ENCODE data around the gene PRR29. TPM values are rescaled to one million over a fixed set of nuclear protein-coding genes. Genes with fewer than 3 reads are reported as not detected.

Gene PRR29
- polyA plus RNA-seq, 1 donor from 2014 or later, result 2.8 TPM

GRCh38 chr17:64003526-64004121 is 5.5 kb downstream of the PRR29 start:
- H3K27ac ChIP-seq (ENCODE audit: low read length), result no peak overlapping the region
- no peak for TF ChIP-seq REST (IDR thresholded peaks at IDR 0.05; ENCODE audit: borderline replicate concordance)
- TF ChIP-seq SMC3 (conservative IDR thresholded peaks at IDR 0.05; ENCODE audit: poor library complexity), result no peak
- no peak for TF ChIP-seq TAF1 (IDR thresholded peaks at IDR 0.05; ENCODE audit: low read depth)
- no peak for TF ChIP-seq MXI1 (conservative IDR thresholded peaks at IDR 0.05; ENCODE audit: poor library complexity, severe bottlenecking)
- no peak for TF ChIP-seq EZH2 (IDR thresholded peaks at IDR 0.05; ENCODE audit: borderline replicate concordance, insufficient read depth, low read length, poor library complexity, severe bottlenecking)
- TF ChIP-seq RAD21 (conservative IDR thresholded peaks at IDR 0.05), result no peak
- no peak for TF ChIP-seq POLR2AphosphoS5 (IDR thresholded peaks at IDR 0.05)
- TF ChIP-seq CTCF (IDR thresholded peaks at IDR 0.05; ENCODE audit: poor library complexity, severe bottlenecking), result no peak
- TF ChIP-seq EP300 (conservative IDR thresholded peaks at IDR 0.05; ENCODE audit: poor library complexity, severe bottlenecking), result no peak
- no peaks in the 10 kb centered on the region for H3K36me3 ChIP-seq (ENCODE audit: insufficient read depth, low read length)
- H3K4me2 ChIP-seq (ENCODE audit: low read length), result no peak overlapping the region
- no peaks in the 10 kb centered on the region for H3F3A ChIP-seq (ENCODE audit: insufficient read depth, low read length, poor library complexity, severe bottlenecking)
- no peak overlapping the region for H2AFZ ChIP-seq (ENCODE audit: low read depth, low read length)
- H3K9me3 ChIP-seq (ENCODE audit: low read length), result no peaks in the 10 kb centered on the region
- no peak overlapping the region for H3K4me3 ChIP-seq (ENCODE audit: low read length)
- no peaks in the 10 kb centered on the region for H3K9me2 ChIP-seq (ENCODE audit: insufficient read depth, low read length)
- H4K20me1 ChIP-seq (ENCODE audit: insufficient read depth), result no peaks in the 10 kb centered on the region
- H3K27me3 ChIP-seq (ENCODE audit: insufficient read depth, low read depth, low read length), result no peaks in the 10 kb centered on the region
- H3K79me2 ChIP-seq (replicated peaks; ENCODE audit: insufficient read depth, low read length), result no peaks in the 10 kb centered on the region
- H3K9ac ChIP-seq (ENCODE audit: low read length), result no peak overlapping the region

GRCh38 chr17:64004218-64004770 is 6.1 kb downstream of the PRR29 start:
- no peaks in the 10 kb centered on the region for H3K36me3 ChIP-seq (ENCODE audit: insufficient read depth, low read length)
- TF ChIP-seq TAF1 (IDR thresholded peaks at IDR 0.05; ENCODE audit: low read depth) (no peak), REST (IDR thresholded peaks at IDR 0.05; ENCODE audit: borderline replicate concordance) (no peak), POLR2AphosphoS5 (IDR thresholded peaks at IDR 0.05) (no peak), MXI1 (conservative IDR thresholded peaks at IDR 0.05; ENCODE audit: poor library complexity, severe bottlenecking) (no peak), EZH2 (IDR thresholded peaks at IDR 0.05; ENCODE audit: borderline replicate concordance, insufficient read depth, low read length, poor library complexity, severe bottlenecking) (no peak), RAD21 (conservative IDR thresholded peaks at IDR 0.05) (no peak), CTCF (IDR thresholded peaks at IDR 0.05; ENCODE audit: poor library complexity, severe bottlenecking) (no peak), EP300 (conservative IDR thresholded peaks at IDR 0.05; ENCODE audit: poor library complexity, severe bottlenecking) (no peak), SMC3 (conservative IDR thresholded peaks at IDR 0.05; ENCODE audit: poor library complexity) (no peak)
- no peak overlapping the region for H3K9ac ChIP-seq (ENCODE audit: low read length)
- H4K20me1 ChIP-seq (ENCODE audit: insufficient read depth), result no peaks in the 10 kb centered on the region
- no peaks in the 10 kb centered on the region for H3K79me2 ChIP-seq (replicated peaks; ENCODE audit: insufficient read depth, low read length)
- H3K9me2 ChIP-seq (ENCODE audit: insufficient read depth, low read length), result no peaks in the 10 kb centered on the region
- no peak overlapping the region for H3K27ac ChIP-seq (ENCODE audit: low read length)
- H3K4me2 ChIP-seq (ENCODE audit: low read length), result no peak overlapping the region
- H3K27me3 ChIP-seq (ENCODE audit: insufficient read depth, low read depth, low read length), result no peaks in the 10 kb centered on the region
- no peak overlapping the region for H2AFZ ChIP-seq (ENCODE audit: low read depth, low read length)
- H3F3A ChIP-seq (ENCODE audit: insufficient read depth, low read length, poor library complexity, severe bottlenecking), result no peaks in the 10 kb centered on the region
- no peaks in the 10 kb centered on the region for H3K9me3 ChIP-seq (ENCODE audit: low read length)
- H3K4me3 ChIP-seq (ENCODE audit: low read length), result no peak overlapping the region
